HG03354 (cell line): Measurements from ENCODE around the gene BTBD3.

Experiments
- ATAC-seq: cut with Tn5 transposase; IDR thresholded peaks from one replicate; pipeline ENCODE4 v1.9.1; 2021; ENCODE audit warnings: mild to moderate bottlenecking; ENCODE audit not compliant: unreplicated experiment, poor library complexity, severe bottlenecking

Gene BTBD3

DNA sequence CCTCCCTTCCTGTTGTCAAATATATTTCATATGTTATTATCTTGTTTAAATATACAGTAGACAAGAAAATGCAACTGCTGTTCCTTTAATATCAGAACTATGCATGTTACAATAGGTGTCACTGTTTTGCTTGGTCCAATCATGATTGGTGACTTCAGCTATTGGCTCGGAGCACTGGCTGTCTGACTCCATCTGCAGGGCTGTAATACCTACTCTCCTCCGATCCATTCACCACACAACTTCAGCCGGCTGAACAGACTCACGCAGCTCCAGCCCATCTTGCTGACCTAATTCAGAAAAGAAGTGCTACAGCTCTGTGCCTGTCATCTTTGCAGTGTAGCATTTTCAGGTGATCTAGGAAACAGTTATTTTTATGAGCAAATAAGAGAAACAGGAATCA lies at the start of gene BTBD3:
Gene BTBD3 (plus strand): TSS at position 231 of the 400 bp plus-strand sequence. CDS start 383 bp downstream, outside the sequence.
- ATAC-seq, result peak; percentile 96

DNA sequence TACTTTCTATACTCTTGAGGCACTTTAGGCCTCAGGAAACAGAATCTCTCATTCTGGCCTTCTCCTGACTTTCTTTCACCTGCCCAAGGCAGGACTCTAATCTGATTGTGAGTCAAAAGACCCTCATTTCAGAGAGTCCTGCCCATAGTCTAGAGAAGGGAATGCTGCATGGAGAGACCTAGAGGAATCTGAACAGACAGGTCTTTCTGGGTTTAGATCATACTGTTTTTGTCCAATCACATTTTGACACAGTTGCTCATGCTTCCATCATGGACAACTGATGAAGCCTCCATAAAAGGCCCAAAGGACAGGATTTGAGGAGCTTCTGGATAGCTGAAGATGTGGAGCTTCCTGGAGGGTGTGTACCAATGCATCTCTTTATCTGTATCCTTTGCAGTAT lies 48.1 kb upstream of the BTBD3 start:
- no peak for ATAC-seq

DNA sequence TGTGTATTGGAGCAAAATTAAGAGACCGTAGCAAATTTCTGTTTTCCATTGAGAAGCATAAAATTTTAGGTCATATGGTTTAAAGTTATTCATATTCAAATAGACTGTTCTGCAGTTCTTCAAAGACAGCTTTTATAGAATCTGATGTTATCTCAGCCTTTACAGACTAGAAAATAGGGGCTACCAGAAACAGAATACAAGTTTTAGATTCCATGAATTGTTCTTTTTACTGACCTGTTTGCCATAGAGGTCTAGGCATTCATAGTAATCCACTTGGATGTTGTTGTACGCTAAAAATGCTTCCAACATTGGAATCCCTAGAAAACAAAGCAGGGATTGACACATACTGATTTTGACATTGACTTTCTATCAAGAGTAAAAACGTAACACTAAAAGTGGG lies 47.3 kb upstream of the BTBD3 start:
- ATAC-seq, result no peak

DNA sequence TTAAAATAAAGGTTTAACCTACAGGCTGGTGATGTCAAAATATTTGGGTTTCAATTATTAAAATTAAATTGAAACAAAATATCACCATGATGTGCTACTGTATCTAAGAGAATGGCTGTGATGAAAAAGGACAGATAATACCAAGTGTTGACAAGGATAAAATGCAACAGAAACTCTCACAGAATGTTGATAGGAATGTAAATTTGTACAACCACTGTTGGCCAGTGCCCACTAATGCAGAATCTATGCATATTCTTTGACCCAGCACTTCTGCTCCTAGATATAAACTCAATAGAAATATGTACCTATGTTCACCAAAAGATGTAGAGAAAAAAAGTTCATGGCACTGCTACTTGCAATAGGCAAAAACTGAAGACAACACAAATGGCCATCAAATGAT lies 41.1 kb upstream of the BTBD3 start:
- ATAC-seq, result no peak

DNA sequence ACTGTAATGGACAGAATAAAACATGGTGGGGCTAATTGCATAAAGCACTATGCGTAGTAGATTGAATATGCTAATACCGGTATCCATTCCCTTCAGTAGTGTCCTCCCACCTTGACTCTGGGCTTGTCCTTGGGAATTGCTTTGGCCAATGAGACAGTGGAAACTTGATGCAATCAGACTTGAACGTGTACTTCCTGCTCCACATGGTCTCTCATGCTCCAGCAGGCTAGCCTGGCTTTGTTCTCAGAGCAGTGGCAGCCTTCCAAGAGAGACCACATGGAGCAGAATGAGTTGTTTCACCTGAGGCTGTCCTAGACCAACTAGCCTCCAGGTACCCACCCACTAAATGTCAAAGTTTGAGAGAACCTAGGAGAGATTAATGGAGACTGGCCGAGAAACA lies 37.0 kb upstream of the BTBD3 start:
- ATAC-seq, result no peak

DNA sequence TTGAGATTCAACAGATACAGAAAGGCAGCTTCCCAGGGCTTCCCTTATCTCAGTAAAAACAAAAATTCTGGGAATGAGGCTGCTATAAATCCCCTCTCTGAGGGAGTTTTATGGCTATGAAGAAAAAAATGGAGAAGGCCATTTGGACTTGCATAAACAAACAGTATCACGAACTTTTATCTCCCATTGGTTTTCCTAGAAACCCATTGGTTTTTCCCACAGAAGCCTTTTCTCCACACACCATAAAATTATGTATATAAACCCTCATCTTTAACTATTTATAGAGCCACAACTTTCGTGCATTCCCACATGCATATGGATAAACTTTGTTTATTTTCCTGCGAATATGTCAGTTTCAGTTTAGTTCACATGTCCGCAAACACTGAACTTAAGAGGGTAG lies 36.2 kb upstream of the BTBD3 start:
- no peak for ATAC-seq

DNA sequence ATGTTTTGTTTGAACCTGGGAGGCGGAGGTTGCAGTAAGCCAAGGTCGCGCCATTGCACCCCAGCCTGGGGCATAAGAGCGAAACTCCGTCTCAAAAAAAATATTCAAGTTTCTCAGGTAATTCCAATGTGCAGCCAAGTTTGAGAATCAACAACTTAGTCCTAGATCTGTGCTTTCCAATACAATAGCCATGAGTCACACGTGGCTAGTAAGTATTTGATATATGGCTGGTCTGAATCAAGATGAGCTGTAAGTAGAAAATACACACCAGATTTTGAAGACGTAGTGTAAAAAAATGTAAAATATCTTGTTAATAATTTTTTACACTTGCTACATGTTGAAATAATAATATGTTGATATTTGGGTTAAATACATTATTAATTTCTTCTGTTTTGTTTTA lies 35.0 kb upstream of the BTBD3 start:
- ATAC-seq, result no peak

DNA sequence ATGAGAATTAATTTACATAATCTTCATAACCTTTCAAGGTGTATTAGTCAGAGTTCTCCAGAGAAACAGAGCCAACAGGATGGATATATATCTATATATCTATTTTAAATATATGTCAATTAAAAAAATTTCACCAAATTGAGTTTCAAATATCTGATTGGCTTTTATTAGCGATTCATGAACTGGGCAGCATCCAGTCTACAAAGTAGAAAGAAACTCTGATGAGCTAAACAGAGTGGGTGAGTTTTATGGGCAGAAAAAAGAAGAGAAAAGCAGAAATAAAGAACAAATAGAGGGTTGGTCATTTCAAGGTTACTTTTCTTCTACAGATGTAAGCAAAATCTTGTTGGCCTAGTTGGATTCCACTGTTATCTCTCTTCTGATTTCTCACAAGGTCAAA lies 29.0 kb upstream of the BTBD3 start:
- no peak for ATAC-seq

DNA sequence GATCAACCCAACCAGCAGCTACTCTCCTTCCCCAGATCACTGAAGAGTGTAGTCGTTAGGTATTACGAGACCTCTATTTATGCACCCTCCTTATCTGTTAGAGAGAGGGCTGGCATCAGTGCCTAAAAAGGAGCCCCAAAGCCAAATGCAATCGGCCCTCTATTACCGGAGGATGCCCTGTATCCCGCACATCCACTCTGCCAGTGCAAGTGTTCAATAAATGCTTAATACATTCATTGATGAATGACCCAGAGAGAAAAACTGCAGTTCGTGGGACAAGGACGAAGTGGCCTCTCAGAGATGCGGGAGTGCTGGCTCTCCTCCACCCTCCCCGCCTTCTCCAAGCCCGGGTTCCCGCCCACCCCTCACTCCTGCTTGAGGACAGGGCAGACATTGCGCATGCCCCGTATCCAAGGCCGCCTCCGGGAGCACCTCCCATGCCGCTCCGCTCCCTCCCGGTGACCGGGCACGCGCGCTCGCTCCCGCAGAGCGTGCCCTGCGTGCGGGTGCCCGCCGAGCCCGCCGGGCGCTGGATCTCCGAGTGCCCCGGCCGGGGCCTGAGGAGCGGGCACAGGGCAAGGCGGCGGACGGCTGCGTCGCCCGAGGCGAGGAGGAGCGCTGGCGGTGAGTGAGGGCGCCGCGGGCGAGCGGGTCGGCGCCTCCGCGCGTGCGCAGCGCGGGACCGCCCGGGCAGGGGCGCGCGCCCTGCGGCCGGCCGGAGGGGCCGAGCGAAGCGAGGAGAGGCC lies 27.2 kb upstream of the BTBD3 start:
- peak; percentile 72 for ATAC-seq

DNA sequence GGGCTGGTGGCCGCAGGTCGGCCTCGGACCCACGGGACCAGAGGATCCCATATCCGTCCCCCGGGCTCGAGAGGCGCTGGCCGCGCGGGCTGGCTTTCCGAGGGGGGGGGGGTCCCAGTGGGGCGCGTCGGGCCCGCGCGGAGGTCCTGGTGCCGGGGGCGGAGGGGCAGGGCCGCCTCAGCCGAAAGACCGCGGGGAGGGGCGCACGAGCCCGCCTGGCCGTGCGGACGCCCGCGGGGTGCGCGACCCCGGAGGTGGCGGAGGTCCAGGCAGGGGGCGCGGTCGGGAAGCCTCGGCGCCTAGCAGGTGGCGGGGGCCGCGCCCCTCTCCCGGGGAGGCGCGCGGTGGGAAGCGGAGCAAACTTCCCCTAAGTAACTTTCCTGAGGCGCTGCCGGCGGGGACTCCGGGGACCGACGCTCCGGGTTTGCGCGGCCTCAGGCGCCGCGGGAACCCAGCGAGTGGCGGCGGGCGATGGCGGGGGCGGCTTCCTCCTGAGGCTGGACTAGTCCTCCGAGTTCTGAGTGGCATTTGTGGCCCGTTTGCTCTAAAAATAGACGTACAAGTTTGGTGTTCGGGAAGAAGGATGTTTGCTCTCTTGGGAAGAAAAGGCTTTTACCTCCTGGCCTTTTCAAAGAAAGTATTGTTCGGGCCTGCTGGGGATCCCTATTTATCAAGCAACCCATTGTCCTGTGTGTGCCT lies 26.5 kb upstream of the BTBD3 start:
- peak; percentile 44 for ATAC-seq

DNA sequence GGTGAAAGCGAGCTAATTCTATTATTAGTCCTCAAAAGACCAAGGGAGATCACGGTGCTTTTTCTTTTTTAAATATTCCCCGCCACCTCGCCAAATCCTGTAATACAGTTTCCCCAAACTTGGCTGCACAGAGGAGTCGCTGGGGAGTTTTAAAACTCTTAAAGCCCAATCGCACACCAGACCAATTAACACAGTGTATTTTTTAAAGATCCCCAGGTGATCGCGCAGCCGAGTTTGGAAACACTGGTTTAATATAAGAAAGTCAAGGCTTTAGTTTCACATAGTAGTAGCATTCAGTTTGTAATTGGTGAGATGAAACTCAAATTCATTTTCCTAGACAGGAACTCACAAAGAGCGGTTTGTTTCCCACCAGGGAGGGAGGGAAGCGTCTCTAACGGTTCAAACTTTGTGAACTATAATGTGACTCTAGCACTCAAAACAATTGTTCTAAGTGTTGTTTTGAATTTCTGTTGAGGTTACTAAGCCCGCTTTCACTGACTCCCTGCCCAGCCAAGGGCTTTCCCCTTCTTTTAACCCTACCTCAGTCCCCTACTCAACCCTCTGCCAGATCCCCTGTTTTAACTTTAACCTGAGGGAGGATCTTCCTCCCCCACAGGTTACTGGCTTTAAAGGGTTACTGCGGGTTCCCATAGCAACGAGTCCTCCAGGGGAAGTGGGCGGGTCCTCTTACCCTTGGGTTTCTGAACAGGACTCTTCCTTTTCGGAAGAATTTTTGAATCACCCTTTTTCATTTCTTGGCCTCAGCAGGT lies 25.7 kb upstream of the BTBD3 start:
- peak; percentile 78 for ATAC-seq

DNA sequence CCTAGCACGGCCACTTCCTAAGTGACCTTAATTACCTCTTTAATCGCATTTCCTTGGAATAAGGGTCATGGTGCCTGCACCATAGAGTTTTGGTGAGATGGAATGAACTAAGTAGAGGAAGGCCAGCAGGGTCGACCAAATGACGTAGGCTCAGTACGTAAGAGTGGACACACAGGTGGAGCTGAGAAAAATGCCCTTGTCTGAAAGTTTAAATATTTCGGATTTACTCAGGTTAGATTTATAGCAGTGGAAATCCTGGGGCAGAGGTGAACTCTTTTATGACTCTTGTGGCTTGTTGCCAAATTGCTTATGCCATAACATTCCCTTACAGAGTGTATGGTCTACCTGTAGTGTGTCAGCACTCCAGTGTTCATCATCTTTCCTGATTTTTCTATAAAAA lies 23.6 kb upstream of the BTBD3 start:
- ATAC-seq, result no peak

DNA sequence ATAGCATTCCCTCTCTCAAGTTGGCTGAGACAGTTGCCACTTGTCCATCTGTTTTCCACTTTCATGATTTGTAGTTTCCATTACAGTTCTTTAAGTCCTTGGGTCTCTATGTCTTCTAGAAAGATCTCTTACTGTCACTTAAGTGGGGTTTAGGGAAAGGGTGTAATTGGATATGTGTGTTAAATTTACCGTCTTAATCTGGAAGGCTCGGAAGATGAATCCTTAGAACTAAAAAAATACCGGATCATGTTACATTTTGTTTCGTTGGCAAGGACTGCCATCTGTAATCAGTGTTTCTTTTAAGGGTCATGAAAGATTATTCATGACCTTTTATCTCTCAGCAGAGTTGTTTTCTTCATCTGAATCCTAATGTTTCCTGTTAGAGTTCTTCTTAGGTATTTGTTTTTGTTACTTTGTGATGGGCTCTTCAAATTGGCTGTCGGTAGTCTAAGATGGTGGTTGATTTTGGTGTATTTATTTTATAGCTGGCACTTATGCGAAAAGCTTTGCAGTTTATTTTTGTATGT lies 21.8 kb upstream of the BTBD3 start:
- no peak for ATAC-seq

DNA sequence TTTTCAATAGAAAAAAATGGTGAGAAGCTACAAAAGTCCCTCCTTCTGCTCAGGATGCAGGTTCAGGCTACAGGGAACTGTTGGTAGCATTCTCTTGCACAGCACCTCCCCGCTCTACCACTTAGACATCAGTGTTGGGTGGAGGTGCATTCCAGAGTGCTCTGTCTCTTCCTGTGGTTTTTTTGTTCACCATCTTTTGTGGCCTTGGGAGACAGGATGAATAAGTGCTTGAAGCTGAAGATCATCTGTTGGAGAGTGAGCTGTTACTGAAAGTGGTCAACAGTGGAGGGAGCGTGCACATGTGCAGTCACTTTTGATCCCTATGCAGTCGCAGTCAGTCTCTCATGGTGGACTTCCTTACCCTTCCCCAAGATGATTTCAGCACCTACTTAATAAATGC lies 16.6 kb upstream of the BTBD3 start:
- ATAC-seq, result no peak

DNA sequence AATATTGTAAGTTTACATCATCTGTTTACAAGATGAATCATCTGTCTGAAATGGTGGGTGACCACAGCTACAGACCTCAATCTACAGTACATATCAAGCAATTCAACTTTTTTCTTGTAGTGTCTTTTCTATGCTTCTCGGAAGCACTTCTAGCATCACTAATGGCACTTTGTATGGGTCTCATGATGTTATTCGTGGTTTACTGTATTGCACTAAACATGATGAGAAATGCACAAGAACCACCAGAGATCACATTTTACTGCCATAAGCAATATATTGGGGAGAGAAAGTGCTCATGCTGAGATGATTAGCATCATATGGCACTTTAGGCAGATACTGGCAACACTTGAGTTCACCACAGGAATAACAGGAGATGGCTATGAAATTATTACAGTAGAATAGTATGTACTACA lies 15.4 kb upstream of the BTBD3 start:
- ATAC-seq, result no peak

DNA sequence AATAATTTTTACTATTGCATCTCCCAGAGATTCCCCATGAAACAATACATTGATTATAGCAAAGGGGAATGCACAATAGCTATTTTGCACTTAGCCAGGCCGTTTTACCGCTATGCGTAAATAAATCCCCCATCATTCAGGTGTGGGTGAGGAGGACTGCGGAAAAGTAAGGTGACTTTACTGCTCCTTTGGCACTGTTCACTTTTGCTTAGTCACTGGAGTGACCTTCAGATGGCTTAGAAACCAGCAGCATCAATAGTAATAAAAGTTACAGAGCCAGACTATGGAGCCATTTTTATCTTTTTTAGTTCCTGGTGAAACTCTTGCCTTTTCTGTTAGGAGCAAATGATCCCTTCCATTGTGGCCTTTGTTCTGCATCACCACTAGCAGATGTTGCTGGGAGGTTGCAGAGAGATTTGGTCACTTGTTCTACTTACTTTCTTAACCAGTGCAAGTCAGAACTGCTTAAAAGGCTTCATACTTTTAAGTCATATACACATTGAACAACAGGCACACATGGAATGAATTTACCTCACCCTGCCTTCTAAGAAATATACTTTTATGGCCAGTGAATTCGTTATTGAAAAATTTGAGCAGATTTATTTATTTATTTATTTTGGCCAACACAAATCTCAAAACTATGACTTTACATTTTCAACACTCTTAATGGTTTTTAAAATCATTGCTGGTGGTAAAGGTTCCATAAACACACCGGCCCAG lies 12.1 kb upstream of the BTBD3 start:
- no peak for ATAC-seq

DNA sequence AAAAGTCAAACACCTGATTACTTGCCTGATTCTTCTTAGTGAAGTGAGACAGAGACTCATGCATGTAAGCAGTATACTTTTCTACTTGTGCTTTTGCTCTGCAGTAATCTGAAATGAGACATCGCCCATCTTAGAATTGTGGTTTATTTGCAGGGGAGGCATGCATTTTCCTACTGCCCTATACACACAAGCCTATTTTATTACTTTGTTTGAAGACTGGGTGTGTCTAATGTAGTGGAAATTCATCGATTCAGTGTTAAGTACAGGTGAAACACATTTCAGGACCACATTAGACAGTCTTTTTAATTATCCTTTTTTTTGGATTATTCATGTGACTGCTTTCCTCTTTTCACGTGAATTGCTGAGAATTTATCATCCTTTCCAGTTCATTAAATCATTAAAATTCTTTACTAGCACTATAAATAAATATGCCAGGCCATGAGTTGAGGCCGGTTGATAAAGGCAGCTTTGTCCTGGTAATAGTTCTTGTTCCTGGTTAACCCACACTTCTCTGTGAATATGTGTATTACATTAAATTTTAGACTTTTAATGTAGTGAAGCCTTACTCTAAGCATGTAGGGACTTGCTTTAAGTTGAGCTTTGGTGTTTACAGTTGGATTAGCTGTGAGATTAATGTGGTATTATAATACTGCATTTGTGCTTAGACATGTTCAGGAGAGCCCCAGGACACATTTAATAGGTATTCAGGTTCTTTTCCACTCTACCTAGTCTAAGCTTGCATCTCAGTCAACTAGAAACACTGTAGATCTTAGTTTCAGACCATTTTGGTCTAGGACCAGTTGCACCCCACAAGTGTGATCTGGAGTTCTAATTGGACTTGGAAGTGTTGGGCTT lies 10.8 kb upstream of the BTBD3 start:
- ATAC-seq, result no peak

DNA sequence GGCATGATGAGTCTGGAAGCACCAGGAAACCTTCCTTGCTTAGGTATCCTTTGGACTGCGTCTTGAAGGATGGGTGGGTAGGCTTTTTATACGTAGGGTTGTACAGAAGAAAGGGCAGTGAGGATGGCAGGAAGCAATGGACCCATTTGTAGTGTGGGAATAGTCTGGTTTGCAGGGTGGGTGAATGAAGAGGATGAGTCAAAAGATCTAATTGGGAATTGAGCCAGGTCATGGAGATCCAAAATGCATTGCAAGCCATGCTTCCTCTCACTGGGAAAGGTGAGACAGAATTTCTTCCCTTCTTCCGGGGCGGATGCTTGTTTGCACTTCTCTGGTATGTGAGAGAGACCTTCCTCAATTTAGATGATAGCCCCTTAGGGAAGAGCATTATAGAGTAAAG lies 10.1 kb upstream of the BTBD3 start:
- no peak for ATAC-seq

DNA sequence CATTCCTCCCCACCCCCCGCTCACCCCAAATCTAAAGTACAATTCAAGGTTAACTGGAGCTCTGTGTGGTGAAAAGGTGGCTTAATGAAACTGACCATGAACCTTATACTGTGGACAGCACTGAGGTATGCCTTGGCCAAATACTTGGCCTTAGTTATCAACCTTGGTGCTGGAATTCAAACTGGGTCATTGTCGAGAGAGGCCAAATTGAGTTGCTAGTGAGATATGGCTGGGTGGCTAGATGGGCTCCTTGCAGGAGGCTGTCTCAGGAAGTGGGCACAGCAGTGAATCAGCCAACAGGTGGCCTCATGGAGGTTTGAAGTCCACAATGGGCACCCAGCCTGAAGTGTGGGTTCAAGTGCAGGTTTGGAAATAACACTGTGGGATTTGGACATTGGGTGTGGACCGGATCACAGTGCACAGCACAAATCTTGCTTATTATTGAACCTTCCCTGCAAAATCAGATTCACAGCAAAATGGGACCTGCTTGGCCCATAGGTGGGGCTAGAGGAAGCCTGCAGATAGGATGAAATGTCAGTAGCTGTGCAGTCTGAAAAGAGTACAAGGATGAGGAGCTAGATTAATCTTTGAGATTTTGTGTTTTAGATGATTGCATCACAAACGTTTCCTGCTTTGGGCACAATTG lies 5.6 kb upstream of the BTBD3 start:
- peak; percentile 76 for ATAC-seq
